Fibroblast of the aortic adventitia (primary cell): Measurements from ENCODE around the gene NEU1. TPM values are rescaled to one million over a fixed set of nuclear protein-coding genes. Genes with fewer than 3 reads are reported as not detected.
"Not testable (repeated sequence)": the region's sequence is repeated elsewhere in the genome, so short reads cannot be mapped to it uniquely, and the experiment has no call there.

Experiments
- DNase-seq: peaks from one replicate; pipeline ENCODE4 v3.0.0-alpha.2; 2010; ENCODE audit warnings: low read depth
- H3K4me3 ChIP-seq: 2 replicates; pipeline ENCODE4 v1.5.1; 2011; ENCODE audit warnings: low read depth, mild to moderate bottlenecking, control low read depth, low read length, moderate library complexity
- CTCF ChIP-seq: IDR thresholded peaks from 2 replicates; pipeline ENCODE4 v1.5.1; 2011; ENCODE audit warnings: mild to moderate bottlenecking, low read length, control low read depth, inconsistent platforms; ENCODE audit not compliant: insufficient read depth
- total RNA-seq: library from RNA; depleted of rRNA; stranded (reverse); fragments of >200 nt; gene quantifications from 2 replicates; pipeline ENCODE4 v1.2.3, GENCODE V29; 2012; ENCODE audit warnings: low replicate concordance

Gene NEU1
- total RNA-seq, 1 donor, result 35.8 TPM

- H3K4me3 ChIP-seq, result no peak overlapping the region
- TF ChIP-seq CTCF, result no peak
- DNase-seq, result peak; percentile 19
Observed at GRCh38 chr6:31871046-31871659, 8.5 kb upstream of the NEU1 start.

- no peak overlapping the region for H3K4me3 ChIP-seq
- TF ChIP-seq CTCF, result no peak
- DNase-seq, result no peak
Observed at GRCh38 chr6:31870385-31870921, 7.8 kb upstream of the NEU1 start.

GRCh38 chr6:31869343-31869742 is 6.7 kb upstream of the NEU1 start:
- H3K4me3 ChIP-seq, result no peak overlapping the region
- no peak for DNase-seq

GRCh38 chr6:31868658-31868971 is 6.0 kb upstream of the NEU1 start:
- not testable (repeated sequence) for H3K4me3 ChIP-seq, DNase-seq

More at GRCh38 chr6:31869343-31869742, 6.7 kb upstream of the NEU1 start:
- no peak for TF ChIP-seq CTCF

- DNase-seq, result no peak
- TF ChIP-seq CTCF, result no peak
- no peak overlapping the region for H3K4me3 ChIP-seq
Observed at GRCh38 chr6:31865205-31866118, 2.8 kb upstream of the NEU1 start.

- no peak for TF ChIP-seq CTCF
- H3K4me3 ChIP-seq, result no peak overlapping the region
- no peak for DNase-seq
Observed at GRCh38 chr6:31864818-31865204, 2.2 kb upstream of the NEU1 start.

- DNase-seq, result not testable (repeated sequence)
- peak overlapping the region; percentile 82 for H3K4me3 ChIP-seq
Observed at GRCh38 chr6:31864123-31864562, 1.5 kb upstream of the NEU1 start.
